ENCODE data around the gene NDUFAF4. TPM values are rescaled to one million over a fixed set of nuclear protein-coding genes. Genes with fewer than 3 reads are reported as not detected.
"Not testable (repeated sequence)": the region's sequence is repeated elsewhere in the genome, so short reads cannot be mapped to it uniquely, and the experiment has no call there.

The NDUFAF4 gene
- polyA plus RNA-seq, 2 donors, result 15.7 to 16.6 TPM

DNA sequence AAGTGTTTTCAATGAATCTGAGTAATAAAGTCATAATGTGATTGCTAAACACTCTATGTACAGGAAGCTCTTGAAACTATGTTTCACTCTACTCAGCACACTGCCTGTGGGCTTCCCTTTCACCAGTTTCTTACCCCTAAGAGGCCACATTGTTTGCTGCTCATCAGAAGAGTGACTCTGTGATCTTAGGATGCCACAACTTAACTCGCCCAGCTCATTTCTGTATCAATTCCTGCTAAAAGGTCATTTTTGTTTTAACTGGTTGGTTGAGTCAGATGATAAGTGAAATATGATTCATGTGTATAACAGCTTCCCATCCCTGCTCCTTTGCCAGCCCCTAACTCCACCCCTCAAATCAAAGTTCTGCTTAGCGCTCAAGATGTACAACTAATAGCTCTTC, 9.8 kb upstream of the NDUFAF4 start:
- WGBS, 2 donors, result 68 to 75% methylated on average over 2 of the region's 2 CpGs
- Histone ChIP-seq H3K27me3 (ENCODE audit: control insufficient read depth in 1 of 2, insufficient read depth in 2 of 2, low read length in 2 of 2) (no peaks in the 10 kb centered on the region), H3K27ac (ENCODE audit: low read depth in 2 of 2, low read length in 1 of 2) (no peak overlapping the region), H3K36me3 (ENCODE audit: control insufficient read depth in 2 of 2, insufficient read depth in 2 of 2, low read length in 1 of 2) (no peaks in the 10 kb centered on the region), H3K4me3 (ENCODE audit: low read depth in 1 of 2, low read length in 2 of 2) (no peak overlapping the region), H3K9me3 (ENCODE audit: control insufficient read depth in 2 of 2, insufficient read depth in 1 of 2, low read depth in 1 of 2, low read length in 1 of 2) (no peaks in the 10 kb centered on the region), H3K4me1 (ENCODE audit: control insufficient read depth in 2 of 2, insufficient read depth in 2 of 2, low read length in 1 of 2) (no peaks in the 10 kb centered on the region)

DNA sequence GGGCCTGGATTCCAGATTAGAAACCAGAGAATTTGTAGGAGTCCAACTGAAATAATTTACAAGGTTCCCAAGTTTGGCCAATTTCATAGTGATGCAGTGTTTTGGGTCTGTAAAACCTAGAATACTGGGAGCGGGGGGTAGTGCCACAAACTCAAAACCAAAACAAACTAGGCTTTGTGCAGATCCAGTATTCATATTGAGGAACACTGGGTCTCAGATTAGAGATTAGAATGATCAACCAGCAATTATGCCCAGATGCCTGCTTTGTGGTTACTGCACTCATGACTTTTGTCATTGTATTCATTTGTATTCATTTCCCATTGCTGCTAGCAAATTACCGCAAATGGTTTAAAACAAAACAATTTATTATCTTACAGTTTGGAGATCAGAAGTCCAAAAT, 3.2 kb upstream of the NDUFAF4 start:
- Histone ChIP-seq H3K27ac (ENCODE audit: low read depth in 2 of 2, low read length in 1 of 2) (no peak overlapping the region), H3K9me3 (ENCODE audit: control insufficient read depth in 2 of 2, insufficient read depth in 1 of 2, low read depth in 1 of 2, low read length in 1 of 2) (no peaks in the 10 kb centered on the region), H3K4me1 (ENCODE audit: control insufficient read depth in 2 of 2, insufficient read depth in 2 of 2, low read length in 1 of 2) (peaks cover 0 to 2% of the 10 kb centered on the region in 2 donors), H3K4me3 (ENCODE audit: low read depth in 1 of 2, low read length in 2 of 2) (no peak overlapping the region), H3K27me3 (ENCODE audit: control insufficient read depth in 1 of 2, insufficient read depth in 2 of 2, low read length in 2 of 2) (no peaks in the 10 kb centered on the region), H3K36me3 (ENCODE audit: control insufficient read depth in 2 of 2, insufficient read depth in 2 of 2, low read length in 1 of 2) (no peaks in the 10 kb centered on the region)
- 92 to 93% methylated on average over 2 of the region's 2 CpGs for WGBS, 2 donors

DNA sequence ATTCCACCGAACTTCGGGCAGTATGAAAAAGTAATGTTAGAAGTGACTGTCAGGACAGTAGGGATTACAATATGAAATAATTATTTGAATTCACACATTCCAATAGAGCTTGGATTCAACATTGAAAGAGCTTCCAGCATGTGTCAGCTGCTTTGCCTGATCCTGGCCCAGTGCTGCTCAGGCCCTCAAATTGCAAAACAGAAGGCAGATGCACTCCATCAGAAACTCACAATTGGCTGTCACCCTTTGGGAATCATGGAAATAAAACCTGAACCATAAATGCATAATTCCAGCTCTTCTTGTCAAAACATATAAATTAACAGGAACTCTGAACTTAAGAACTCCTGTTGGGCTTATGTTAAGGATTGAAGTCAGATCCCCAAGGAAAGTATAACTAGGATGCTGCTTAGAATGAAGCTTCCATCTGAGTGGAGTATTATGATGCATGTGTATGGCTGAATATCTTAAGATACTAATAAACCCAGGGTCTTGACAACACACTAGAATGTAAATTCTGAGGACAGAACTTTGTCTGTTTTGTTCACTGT, 1.8 kb upstream of the NDUFAF4 start:
- 79 to 89% methylated on average over 2 of the region's 2 CpGs for WGBS, 2 donors
- H3K27me3 ChIP-seq (ENCODE audit: control insufficient read depth in 1 of 2, insufficient read depth in 2 of 2, low read length in 2 of 2), result no peaks in the 10 kb centered on the region
- H3K4me1 ChIP-seq (ENCODE audit: control insufficient read depth in 2 of 2, insufficient read depth in 2 of 2, low read length in 1 of 2), result peaks cover 0 to 2% of the 10 kb centered on the region in 2 donors
- H3K27ac ChIP-seq (ENCODE audit: low read depth in 2 of 2, low read length in 1 of 2), result no peak overlapping the region
- no peaks in the 10 kb centered on the region for H3K36me3 ChIP-seq (ENCODE audit: control insufficient read depth in 2 of 2, insufficient read depth in 2 of 2, low read length in 1 of 2)
- H3K9me3 ChIP-seq (ENCODE audit: control insufficient read depth in 2 of 2, insufficient read depth in 1 of 2, low read depth in 1 of 2, low read length in 1 of 2), result no peaks in the 10 kb centered on the region
- H3K4me3 ChIP-seq (ENCODE audit: low read depth in 1 of 2, low read length in 2 of 2), result no peak overlapping the region

DNA sequence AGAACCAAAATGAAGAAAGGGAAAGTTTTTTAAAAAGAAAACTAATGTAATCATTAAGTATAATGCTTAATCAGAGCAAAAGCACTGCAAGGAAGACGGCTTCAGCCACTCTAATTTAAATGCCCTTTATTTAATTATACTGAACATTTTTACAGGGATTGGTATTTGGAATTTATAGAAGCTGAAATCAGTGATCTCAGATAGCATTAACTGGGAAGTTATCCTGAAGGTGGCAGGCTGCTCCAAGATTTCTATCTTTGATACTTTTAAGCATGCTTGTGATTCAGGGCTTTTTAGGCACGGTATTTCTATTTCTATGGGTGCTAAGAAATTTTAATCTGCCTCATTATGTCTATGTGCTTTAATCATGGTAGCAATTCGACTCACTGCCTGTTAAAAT, 1.3 kb upstream of the NDUFAF4 start:
- no peak overlapping the region for H3K4me3 ChIP-seq (ENCODE audit: low read depth in 1 of 2, low read length in 2 of 2)
- H3K27me3 ChIP-seq (ENCODE audit: control insufficient read depth in 1 of 2, insufficient read depth in 2 of 2, low read length in 2 of 2), result no peaks in the 10 kb centered on the region
- WGBS, 2 donors, result 26 to 27% methylated on average over 3 of the region's 3 CpGs
- peaks cover 0 to 2% of the 10 kb centered on the region in 2 donors for H3K36me3 ChIP-seq (ENCODE audit: control insufficient read depth in 2 of 2, insufficient read depth in 2 of 2, low read length in 1 of 2)
- H3K4me1 ChIP-seq (ENCODE audit: control insufficient read depth in 2 of 2, insufficient read depth in 2 of 2, low read length in 1 of 2), result peaks cover 0 to 2% of the 10 kb centered on the region in 2 donors
- H3K9me3 ChIP-seq (ENCODE audit: control insufficient read depth in 2 of 2, insufficient read depth in 1 of 2, low read depth in 1 of 2, low read length in 1 of 2), result no peaks in the 10 kb centered on the region
- H3K27ac ChIP-seq (ENCODE audit: low read depth in 2 of 2, low read length in 1 of 2), result no peak overlapping the region

DNA sequence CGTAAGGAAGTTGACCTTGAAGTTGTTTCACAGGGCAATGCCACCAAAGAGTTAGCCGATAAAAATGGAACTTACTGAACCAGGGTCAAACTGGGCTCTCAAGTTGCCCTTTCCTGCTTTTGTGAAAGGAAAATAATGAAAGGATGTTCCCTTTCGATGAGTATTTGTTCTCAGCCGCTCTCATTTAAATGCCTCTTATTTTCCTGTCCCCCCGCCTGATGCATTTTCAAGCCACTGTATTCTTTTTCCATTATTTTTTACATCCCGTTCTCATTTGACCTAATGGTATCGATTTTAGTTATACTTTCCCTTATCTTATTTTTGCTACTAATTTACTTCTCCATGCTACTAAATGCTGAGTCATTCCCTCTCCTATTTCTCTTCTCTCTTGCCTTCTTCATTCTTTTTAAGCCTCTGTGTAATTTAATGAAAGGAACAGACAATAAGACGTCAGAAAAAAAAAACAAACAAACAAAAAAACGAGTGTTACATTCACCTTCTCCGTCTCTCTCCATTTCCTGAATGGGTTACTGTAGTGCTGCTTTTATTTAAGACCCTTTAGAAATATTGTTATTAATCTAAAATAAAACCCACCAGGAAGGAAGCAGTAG, 655 bp upstream of the NDUFAF4 start:
- Histone ChIP-seq H3K4me3 (ENCODE audit: low read depth in 1 of 2, low read length in 2 of 2) (peak overlapping the region; percentile 93 to 97), H3K27ac (ENCODE audit: low read depth in 2 of 2, low read length in 1 of 2) (peak overlapping the region; percentile 93 to 94), H3K9me3 (ENCODE audit: control insufficient read depth in 2 of 2, insufficient read depth in 1 of 2, low read depth in 1 of 2, low read length in 1 of 2) (no peaks in the 10 kb centered on the region), H3K4me1 (ENCODE audit: control insufficient read depth in 2 of 2, insufficient read depth in 2 of 2, low read length in 1 of 2) (peaks cover 0 to 2% of the 10 kb centered on the region in 2 donors), H3K36me3 (ENCODE audit: control insufficient read depth in 2 of 2, insufficient read depth in 2 of 2, low read length in 1 of 2) (peaks cover 0 to 3% of the 10 kb centered on the region in 2 donors), H3K27me3 (ENCODE audit: control insufficient read depth in 1 of 2, insufficient read depth in 2 of 2, low read length in 2 of 2) (no peaks in the 10 kb centered on the region)
- WGBS, 2 donors, result 6 to 11% methylated on average over 10 of the region's 10 CpGs

DNA sequence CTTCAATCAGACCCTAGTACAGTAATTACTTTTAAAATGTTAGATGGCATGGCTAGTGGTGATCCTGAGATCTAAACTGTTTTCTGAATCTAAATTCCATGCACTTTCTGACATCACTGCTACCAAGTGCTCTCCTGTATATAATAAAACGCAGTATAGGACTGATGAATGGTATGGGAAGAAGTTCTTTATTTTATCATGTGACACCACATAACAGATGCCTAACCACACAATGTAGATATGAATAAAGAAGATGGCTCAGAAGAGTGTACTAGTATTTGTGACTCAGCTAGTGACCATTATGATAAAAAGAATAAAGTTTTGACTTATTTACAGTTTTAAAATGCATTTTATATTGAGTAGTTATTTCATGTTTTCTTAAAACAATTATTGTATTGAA, 8.5 kb downstream of the NDUFAF4 start:
- Histone ChIP-seq H3K4me3 (ENCODE audit: low read depth in 1 of 2, low read length in 2 of 2) (no peak overlapping the region), H3K27me3 (ENCODE audit: control insufficient read depth in 1 of 2, insufficient read depth in 2 of 2, low read length in 2 of 2) (no peaks in the 10 kb centered on the region), H3K9me3 (ENCODE audit: control insufficient read depth in 2 of 2, insufficient read depth in 1 of 2, low read depth in 1 of 2, low read length in 1 of 2) (no peaks in the 10 kb centered on the region), H3K36me3 (ENCODE audit: control insufficient read depth in 2 of 2, insufficient read depth in 2 of 2, low read length in 1 of 2) (peaks cover 3 to 5% of the 10 kb centered on the region in 2 donors), H3K4me1 (ENCODE audit: control insufficient read depth in 2 of 2, insufficient read depth in 2 of 2, low read length in 1 of 2) (no peaks in the 10 kb centered on the region), H3K27ac (ENCODE audit: low read depth in 2 of 2, low read length in 1 of 2) (no peak overlapping the region)
- 0 to 48% methylated on average over 1 of the region's 1 CpG for WGBS, 2 donors

DNA sequence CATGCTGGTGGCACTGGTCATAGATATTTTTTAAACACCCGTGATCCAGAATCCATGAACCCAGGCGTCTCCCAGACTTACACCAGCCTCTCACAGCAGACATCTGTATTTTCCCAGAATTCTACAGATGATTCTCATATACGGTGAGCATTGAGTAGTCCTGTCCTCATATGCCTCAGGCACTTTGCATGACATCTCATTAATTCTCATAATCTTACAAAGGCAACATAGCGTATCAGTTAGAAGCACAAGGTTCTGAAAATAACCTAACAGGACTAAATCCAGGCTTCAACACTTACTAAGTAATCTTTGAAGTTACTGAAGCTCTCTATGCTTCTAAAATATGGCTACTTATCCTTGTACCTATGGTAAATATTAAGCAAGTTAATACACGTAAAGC, 8.9 kb downstream of the NDUFAF4 start:
- H3K36me3 ChIP-seq (ENCODE audit: control insufficient read depth in 2 of 2, insufficient read depth in 2 of 2, low read length in 1 of 2), result peaks cover 3% of the 10 kb centered on the region in 2 donors
- no peaks in the 10 kb centered on the region for H3K9me3 ChIP-seq (ENCODE audit: control insufficient read depth in 2 of 2, insufficient read depth in 1 of 2, low read depth in 1 of 2, low read length in 1 of 2)
- WGBS, 2 donors, result 53 to 67% methylated on average over 5 of the region's 5 CpGs
- no peaks in the 10 kb centered on the region for H3K4me1 ChIP-seq (ENCODE audit: control insufficient read depth in 2 of 2, insufficient read depth in 2 of 2, low read length in 1 of 2)
- no peaks in the 10 kb centered on the region for H3K27me3 ChIP-seq (ENCODE audit: control insufficient read depth in 1 of 2, insufficient read depth in 2 of 2, low read length in 2 of 2)
- no peak overlapping the region for H3K27ac ChIP-seq (ENCODE audit: low read depth in 2 of 2, low read length in 1 of 2)
- no peak overlapping the region for H3K4me3 ChIP-seq (ENCODE audit: low read depth in 1 of 2, low read length in 2 of 2)

DNA sequence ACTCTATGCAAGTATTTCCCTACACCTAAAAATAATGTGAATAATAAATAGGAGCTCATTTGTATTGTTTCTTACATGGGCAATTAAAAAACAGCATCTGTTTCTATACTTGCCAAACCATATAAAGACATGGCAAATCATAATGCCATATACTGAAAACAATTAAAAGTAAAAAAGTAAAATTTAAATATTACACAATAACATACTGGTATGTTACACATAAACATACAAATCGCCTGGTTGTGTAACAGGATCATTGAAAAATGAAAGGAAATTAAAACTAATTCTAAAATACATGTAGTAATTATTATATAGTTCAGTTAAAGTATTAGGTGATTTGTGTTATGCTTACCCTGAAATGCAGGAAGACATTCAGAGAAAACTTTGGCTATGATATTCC, 11.2 kb downstream of the NDUFAF4 start:
- WGBS, 2 donors, result 85 to 87% methylated on average over 1 of the region's 1 CpG
- H3K4me1 ChIP-seq (ENCODE audit: control insufficient read depth in 2 of 2, insufficient read depth in 2 of 2, low read length in 1 of 2), result no peaks in the 10 kb centered on the region
- H3K9me3 ChIP-seq (ENCODE audit: control insufficient read depth in 2 of 2, insufficient read depth in 1 of 2, low read depth in 1 of 2, low read length in 1 of 2), result no peaks in the 10 kb centered on the region
- H3K27ac ChIP-seq (ENCODE audit: low read depth in 2 of 2, low read length in 1 of 2), result no peak overlapping the region
- H3K4me3 ChIP-seq (ENCODE audit: low read depth in 1 of 2, low read length in 2 of 2), result no peak overlapping the region
- H3K27me3 ChIP-seq (ENCODE audit: control insufficient read depth in 1 of 2, insufficient read depth in 2 of 2, low read length in 2 of 2), result no peaks in the 10 kb centered on the region
- H3K36me3 ChIP-seq (ENCODE audit: control insufficient read depth in 2 of 2, insufficient read depth in 2 of 2, low read length in 1 of 2), result peaks cover 0 to 2% of the 10 kb centered on the region in 2 donors

DNA sequence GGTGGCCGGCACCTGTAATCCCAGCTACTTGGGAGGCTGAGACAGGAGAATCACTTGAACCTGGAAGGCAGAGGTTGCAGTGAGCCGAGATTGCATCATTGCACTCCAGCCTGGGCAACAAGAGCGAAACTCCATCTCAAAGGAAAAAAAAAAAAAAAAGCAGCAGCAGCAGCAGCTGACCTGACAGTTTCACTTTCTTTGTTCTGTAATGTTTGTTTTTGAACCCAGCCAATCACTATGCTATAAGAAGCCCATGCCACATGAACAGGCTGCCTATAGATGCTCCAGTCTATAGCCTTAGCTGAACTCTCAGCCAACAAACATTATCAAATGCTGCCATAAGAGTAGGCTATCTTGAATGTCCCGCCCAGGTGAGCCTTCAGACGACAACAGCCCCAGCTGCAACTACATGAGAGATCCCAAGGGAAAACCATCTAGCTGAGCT, 12.5 kb downstream of the NDUFAF4 start:
- not testable (repeated sequence) for H3K27ac ChIP-seq (ENCODE audit: low read depth in 2 of 2, low read length in 1 of 2); H3K4me1 ChIP-seq (ENCODE audit: control insufficient read depth in 2 of 2, insufficient read depth in 2 of 2, low read length in 1 of 2); H3K9me3 ChIP-seq (ENCODE audit: control insufficient read depth in 2 of 2, insufficient read depth in 1 of 2, low read depth in 1 of 2, low read length in 1 of 2); H3K4me3 ChIP-seq (ENCODE audit: low read depth in 1 of 2, low read length in 2 of 2); H3K27me3 ChIP-seq (ENCODE audit: control insufficient read depth in 1 of 2, insufficient read depth in 2 of 2, low read length in 2 of 2); H3K36me3 ChIP-seq (ENCODE audit: control insufficient read depth in 2 of 2, insufficient read depth in 2 of 2, low read length in 1 of 2)
- WGBS, 2 donors, result 60 to 66% methylated on average over 5 of the region's 5 CpGs

DNA sequence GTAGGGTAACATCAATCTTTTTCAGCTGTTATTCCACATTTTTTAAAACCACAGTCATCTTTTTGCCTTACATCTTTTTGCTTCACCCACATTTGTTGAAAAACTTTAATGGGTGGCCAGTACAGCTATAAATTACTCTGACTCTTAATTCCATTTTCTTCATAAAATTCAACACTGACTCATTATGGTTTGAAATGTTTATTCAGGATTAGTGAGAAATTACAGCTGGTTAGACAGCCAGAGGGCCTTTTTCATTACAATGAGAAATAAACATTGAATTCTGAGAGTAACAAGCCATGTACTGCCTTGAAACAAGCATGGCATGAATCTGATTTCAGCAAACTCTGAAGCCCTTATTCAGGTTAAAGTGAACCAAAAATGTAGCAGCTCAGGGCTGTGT, 19.5 kb downstream of the NDUFAF4 start:
- no peaks in the 10 kb centered on the region for H3K4me1 ChIP-seq (ENCODE audit: control insufficient read depth in 2 of 2, insufficient read depth in 2 of 2, low read length in 1 of 2)
- no peaks in the 10 kb centered on the region for H3K9me3 ChIP-seq (ENCODE audit: control insufficient read depth in 2 of 2, insufficient read depth in 1 of 2, low read depth in 1 of 2, low read length in 1 of 2)
- no peaks in the 10 kb centered on the region for H3K27me3 ChIP-seq (ENCODE audit: control insufficient read depth in 1 of 2, insufficient read depth in 2 of 2, low read length in 2 of 2)
- no peak overlapping the region for H3K4me3 ChIP-seq (ENCODE audit: low read depth in 1 of 2, low read length in 2 of 2)
- H3K36me3 ChIP-seq (ENCODE audit: control insufficient read depth in 2 of 2, insufficient read depth in 2 of 2, low read length in 1 of 2), result no peaks in the 10 kb centered on the region
- no peak overlapping the region for H3K27ac ChIP-seq (ENCODE audit: low read depth in 2 of 2, low read length in 1 of 2)
